GM18517 (cell line): ENCODE measurements around the gene ACACA.

Source experiments
- ATAC-seq: cut with Tn5 transposase; IDR thresholded peaks from one replicate; pipeline ENCODE4 v1.9.1; 2021; ENCODE audit warnings: mild to moderate bottlenecking, moderate library complexity; ENCODE audit not compliant: unreplicated experiment

Gene ACACA

GRCh38 chr17:37142294-37142896, 264.2 kb downstream of the ACACA start:
- no peak for ATAC-seq

DNA sequence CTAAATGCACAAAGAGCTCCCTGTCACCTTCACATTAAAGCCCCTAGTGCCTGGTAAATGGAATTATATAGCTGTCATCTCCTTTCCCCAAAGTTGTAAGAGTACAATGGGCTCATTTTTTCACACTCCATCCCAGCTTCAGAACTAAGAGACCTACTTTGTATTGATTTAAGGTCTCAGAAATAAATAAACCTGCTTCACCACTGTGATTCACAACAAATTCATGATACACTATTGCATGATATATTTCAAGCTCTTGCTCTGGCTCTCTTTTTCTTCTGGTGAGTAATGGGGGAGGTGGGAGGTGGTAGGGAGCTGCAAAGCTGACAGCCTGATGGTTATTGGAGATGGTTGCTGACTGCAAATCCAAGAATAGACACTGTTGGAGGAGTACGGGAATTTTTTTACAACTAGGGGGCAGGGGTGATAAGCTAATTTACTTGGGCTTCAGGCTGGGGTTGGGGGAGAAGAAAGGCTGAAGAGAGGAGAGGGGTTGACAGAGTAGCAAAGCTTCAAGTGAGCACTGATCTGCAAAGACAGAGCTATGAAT, 268.0 kb downstream of the ACACA start:
- ATAC-seq: no peak

GRCh38 chr17:37137906-37138514, 268.6 kb downstream of the ACACA start:
- ATAC-seq: no peak

GRCh38 chr17:37137070-37137610, 269.5 kb downstream of the ACACA start:
- no peak for ATAC-seq

- ATAC-seq: no peak
These were observed 271.1 kb downstream of the ACACA start for GRCh38 chr17:37135576-37135975.

DNA sequence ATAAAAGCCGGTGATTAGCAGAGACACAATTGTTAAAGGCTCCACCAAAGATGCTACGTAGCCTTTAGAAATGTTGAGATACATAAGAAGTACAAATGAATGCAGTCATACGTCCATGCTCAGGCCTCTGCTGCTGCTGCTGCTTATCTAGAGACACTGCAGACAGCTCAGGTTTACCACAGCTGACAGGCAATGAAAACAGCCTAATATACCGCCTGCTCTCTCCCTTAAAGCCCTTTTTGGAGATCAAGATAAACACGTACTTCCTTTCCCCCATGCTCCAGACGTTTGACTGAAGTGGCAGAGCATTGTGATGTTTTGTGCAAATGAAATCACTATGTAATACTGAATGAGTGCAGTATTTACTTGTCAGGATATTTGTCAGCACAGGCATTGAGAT, 272.6 kb downstream of the ACACA start:
- no peak for ATAC-seq

DNA sequence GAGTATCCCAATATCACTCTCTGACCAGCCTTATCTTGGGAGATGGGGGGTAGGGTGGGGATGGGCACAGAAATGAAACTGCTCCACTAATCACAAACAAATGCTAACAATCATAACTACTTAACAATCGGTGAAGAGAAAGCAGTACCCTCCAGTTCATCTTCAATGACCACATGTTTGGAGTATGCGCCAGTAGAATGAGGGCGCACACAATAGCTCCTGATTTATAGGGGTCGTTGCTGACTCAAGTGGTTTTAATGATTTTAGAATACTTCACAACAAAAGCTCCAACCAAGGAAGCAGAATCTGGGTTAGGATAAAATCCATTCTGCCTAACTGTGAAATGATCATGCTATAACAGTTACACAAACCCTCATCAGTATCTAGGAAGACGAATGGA, 273.5 kb downstream of the ACACA start:
- no peak for ATAC-seq

- no peak for ATAC-seq
These were observed 274.7 kb downstream of the ACACA start for GRCh38 chr17:37131669-37132611.

DNA sequence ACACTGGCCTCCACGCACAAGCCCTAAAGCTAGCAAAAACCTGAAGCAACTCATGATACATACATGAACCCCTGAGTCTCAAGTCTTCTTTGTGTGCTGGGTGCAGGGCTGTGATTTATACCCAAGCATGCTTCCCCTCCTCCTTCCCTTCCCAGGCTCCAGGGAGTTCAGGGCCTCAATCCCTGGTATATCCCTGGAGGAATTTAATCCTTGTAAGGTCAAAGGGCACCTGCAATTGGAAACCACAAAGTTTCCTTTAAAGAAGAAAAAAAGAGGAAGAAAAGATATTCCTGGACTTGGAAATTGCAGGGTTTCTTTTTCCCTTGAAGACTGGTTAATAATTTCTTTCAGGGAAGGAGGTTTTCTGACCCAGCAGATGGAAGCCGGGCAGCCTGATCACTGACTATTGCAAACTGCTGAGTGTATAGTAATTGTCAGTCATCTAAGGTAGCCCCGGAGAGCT, 275.6 kb downstream of the ACACA start:
- ATAC-seq: no peak

GRCh38 chr17:37124821-37125173, 281.8 kb downstream of the ACACA start:
- no peak for ATAC-seq

GRCh38 chr17:37123941-37124820, 282.5 kb downstream of the ACACA start:
- ATAC-seq: no peak

GRCh38 chr17:37123386-37123785, 283.2 kb downstream of the ACACA start:
- no peak for ATAC-seq

- ATAC-seq: no peak
These were observed 285.0 kb downstream of the ACACA start for GRCh38 chr17:37121616-37122015.

- ATAC-seq: no peak
These were observed 288.1 kb downstream of the ACACA start for GRCh38 chr17:37118366-37119137.

DNA sequence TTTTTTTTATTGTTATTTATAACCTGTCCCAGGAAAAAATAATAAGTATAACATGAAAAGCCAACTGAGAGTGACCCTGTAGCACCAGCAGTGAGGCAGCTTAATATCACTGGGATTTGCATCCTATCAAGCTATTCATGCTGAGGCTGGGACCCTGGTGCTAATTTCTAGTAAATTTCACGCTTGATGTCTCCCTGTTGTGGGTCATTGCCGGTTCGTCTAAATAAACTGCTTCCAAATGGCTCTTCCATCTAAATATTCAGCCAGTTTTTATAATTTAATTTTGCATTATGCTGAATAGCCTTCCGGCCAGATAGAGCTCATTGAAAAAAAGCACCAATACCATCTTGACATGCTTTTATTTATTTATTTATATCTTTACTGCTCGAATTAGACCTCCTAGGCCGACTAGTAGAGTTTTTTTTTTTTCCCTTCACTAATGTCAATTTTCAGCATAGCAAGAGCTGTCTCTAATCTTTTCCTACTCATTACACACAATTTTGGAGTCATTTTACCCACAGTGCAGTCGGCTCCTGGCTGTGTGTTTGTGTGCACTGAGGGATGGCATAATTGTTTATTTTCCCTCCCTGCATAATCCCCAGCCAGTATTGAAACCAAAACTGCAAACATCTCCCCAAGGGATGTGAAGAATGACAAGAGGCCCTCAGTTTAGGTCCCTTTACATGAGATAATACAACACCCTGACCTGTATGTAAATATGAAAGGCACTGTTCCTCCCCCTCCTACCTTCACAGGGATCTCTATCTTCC, 289.1 kb downstream of the ACACA start:
- ATAC-seq: no peak

- no peak for ATAC-seq
These were observed 289.9 kb downstream of the ACACA start for GRCh38 chr17:37116671-37117185.

GRCh38 chr17:37111329-37111728, 295.3 kb downstream of the ACACA start:
- ATAC-seq: no peak

GRCh38 chr17:37110746-37111145, 295.9 kb downstream of the ACACA start:
- no peak for ATAC-seq
